ENCODE results near the gene PTH1R. TPM values are rescaled to one million over a fixed set of nuclear protein-coding genes. Genes with fewer than 3 reads are reported as not detected.

The PTH1R gene
- total RNA-seq, 1 experiment from 2014 or later = 0.32 TPM

DNA sequence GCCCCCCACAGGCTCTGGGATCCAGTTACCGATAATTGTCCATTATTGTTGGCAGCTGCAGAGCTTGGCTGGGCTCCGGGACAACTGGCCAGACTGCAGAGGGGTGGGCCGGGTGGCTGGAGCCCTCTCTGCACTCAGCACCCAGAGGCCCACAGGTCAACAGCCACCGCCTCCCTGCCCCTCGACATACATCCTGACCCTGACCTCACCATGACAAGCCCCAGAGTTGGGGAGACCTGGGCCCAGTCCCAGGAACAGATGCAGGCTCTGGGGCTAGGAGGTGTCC lies 22.4 kb downstream of the PTH1R start:
- Histone ChIP-seq H3K4me1 (ENCODE audit: control insufficient read depth in 1 of 2, insufficient read depth in 2 of 2, low read length in 2 of 2) (peaks cover 0 to 11% of the 10 kb centered on the region in 2 experiments; a peak in 2 of 4 replicates), H3K9me2 (ENCODE audit: insufficient read depth) (no peaks in the 10 kb centered on the region), H3K27me3 (ENCODE audit: insufficient read depth, low read length) (no peaks in the 10 kb centered on the region), H4K20me1 (ENCODE audit: insufficient read depth) (no peaks in the 10 kb centered on the region), H3K79me2 (ENCODE audit: insufficient read depth, low read length) (no peaks in the 10 kb centered on the region), H3K4me3 (replicated peaks in 1 of 2; ENCODE audit: low read depth in 1 of 2, low read length in 2 of 2) (no peak overlapping the region), H3K27ac (ENCODE audit: low read depth, low read length) (no peak overlapping the region), H2AFZ (ENCODE audit: low read depth, low read length, poor library complexity, severe bottlenecking) (no peak overlapping the region), H3K4me2 (ENCODE audit: low read length) (no peak overlapping the region), H3K9me3 (ENCODE audit: control insufficient read depth in 1 of 2, insufficient read depth in 1 of 2, low read depth in 1 of 2, low read length in 2 of 2) (no peaks in the 10 kb centered on the region), H3K36me3 (ENCODE audit: control insufficient read depth in 1 of 2, insufficient read depth in 2 of 2, low read length in 2 of 2) (no peaks in the 10 kb centered on the region), H3K9ac (ENCODE audit: low read length) (no peak overlapping the region)
- DNase-seq (ENCODE audit: low read depth, low spot score) = no peak
- CTCF ChIA-PET = no interaction called here
- RAD21 ChIA-PET (ENCODE audit: low non-redundant PET in 1 of 2, low total read pairs in 2 of 2, uncharacterized antibody in 2 of 2, unreplicated experiment in 2 of 2) = no interaction called here
- POLR2A ChIA-PET = no interaction called here
- TF ChIP-seq, protein P1, sequence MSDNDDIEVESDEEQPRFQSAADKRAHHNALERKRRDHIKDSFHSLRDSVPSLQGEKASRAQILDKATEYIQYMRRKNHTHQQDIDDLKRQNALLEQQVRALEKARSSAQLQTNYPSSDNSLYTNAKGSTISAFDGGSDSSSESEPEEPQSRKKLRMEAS (IDR thresholded peaks at IDR 0.05) = no peak
- no peak for TF ChIP-seq POLR2A (IDR thresholded peaks at IDR 0.05; ENCODE audit: borderline replicate concordance, extremely low read depth, insufficient read depth, insufficient read length)
- TF ChIP-seq, protein P2, sequence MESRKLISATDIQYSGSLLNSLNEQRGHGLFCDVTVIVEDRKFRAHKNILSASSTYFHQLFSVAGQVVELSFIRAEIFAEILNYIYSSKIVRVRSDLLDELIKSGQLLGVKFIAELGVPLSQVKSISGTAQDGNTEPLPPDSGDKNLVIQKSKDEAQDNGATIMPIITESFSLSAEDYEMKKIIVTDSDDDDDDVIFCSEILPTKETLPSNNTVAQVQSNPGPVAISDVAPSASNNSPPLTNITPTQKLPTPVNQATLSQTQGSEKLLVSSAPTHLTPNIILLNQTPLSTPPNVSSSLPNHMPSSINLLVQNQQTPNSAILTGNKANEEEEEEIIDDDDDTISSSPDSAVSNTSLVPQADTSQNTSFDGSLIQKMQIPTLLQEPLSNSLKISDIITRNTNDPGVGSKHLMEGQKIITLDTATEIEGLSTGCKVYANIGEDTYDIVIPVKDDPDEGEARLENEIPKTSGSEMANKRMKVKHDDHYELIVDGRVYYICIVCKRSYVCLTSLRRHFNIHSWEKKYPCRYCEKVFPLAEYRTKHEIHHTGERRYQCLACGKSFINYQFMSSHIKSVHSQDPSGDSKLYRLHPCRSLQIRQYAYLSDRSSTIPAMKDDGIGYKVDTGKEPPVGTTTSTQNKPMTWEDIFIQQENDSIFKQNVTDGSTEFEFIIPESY (IDR thresholded peaks at IDR 0.05; ENCODE audit: extremely low read depth, insufficient replicate concordance, low read length) = no peak
- TF ChIP-seq, protein P3, sequence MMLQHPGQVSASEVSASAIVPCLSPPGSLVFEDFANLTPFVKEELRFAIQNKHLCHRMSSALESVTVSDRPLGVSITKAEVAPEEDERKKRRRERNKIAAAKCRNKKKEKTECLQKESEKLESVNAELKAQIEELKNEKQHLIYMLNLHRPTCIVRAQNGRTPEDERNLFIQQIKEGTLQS (IDR thresholded peaks at IDR 0.05) = no peak
- no peak for ATAC-seq
- no TSS peak for BruUV-seq (replicated peaks)
- intact Hi-C loops (cut with micrococcal nuclease) = no loop called here

DNA sequence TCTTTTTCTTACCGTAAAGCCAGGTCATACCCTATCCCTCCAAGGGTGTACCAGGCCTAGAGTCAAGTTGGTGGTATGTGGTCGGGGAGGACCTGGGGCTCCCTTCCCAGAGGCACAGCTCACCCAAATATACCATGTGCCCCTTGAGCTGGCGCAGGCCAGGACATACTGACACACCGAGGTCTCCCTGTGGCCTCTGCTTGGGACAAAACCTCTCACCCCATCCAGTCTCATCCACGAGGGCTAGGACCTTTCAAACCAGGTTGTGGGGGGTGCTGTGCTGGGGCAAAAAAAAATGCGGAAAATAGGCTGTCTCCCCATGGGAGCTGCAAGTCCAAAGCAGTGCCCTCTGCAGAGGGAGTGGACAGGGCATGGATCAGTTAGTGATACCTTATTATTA lies 22.8 kb downstream of the PTH1R start:
- no peaks in the 10 kb centered on the region for H3K9me3 ChIP-seq (ENCODE audit: control insufficient read depth in 1 of 2, insufficient read depth in 1 of 2, low read depth in 1 of 2, low read length in 2 of 2)
- ATAC-seq (no peak), DNase-seq (ENCODE audit: low read depth, low spot score) (no peak)
- no peak overlapping the region for H3K9ac ChIP-seq (ENCODE audit: low read length)
- POLR2A ChIA-PET = no interaction called here
- no peaks in the 10 kb centered on the region for H3K36me3 ChIP-seq (ENCODE audit: control insufficient read depth in 1 of 2, insufficient read depth in 2 of 2, low read length in 2 of 2)
- H3K4me3 ChIP-seq (replicated peaks in 1 of 2; ENCODE audit: low read depth in 1 of 2, low read length in 2 of 2) = no peak overlapping the region
- BruUV-seq (replicated peaks) = no TSS peak
- no peak overlapping the region for H3K4me2 ChIP-seq (ENCODE audit: low read length)
- no peaks in the 10 kb centered on the region for H3K9me2 ChIP-seq (ENCODE audit: insufficient read depth)
- no peaks in the 10 kb centered on the region for H3K27me3 ChIP-seq (ENCODE audit: insufficient read depth, low read length)
- CTCF ChIA-PET = interaction anchor here (1.7 kb wide), 1 partner anchor 9 kb away, joined by 8 read pairs; no protein-coding TSS in a partner anchor
- no peak overlapping the region for H2AFZ ChIP-seq (ENCODE audit: low read depth, low read length, poor library complexity, severe bottlenecking)
- no peaks in the 10 kb centered on the region for H4K20me1 ChIP-seq (ENCODE audit: insufficient read depth)
- H3K4me1 ChIP-seq (ENCODE audit: control insufficient read depth in 1 of 2, insufficient read depth in 2 of 2, low read length in 2 of 2) = peaks cover 0 to 11% of the 10 kb centered on the region in 2 experiments; a peak in 2 of 4 replicates
- no peak overlapping the region for H3K27ac ChIP-seq (ENCODE audit: low read depth, low read length)
- RAD21 ChIA-PET (ENCODE audit: low non-redundant PET in 1 of 2, low total read pairs in 2 of 2, uncharacterized antibody in 2 of 2, unreplicated experiment in 2 of 2) = no interaction called here
- no peaks in the 10 kb centered on the region for H3K79me2 ChIP-seq (ENCODE audit: insufficient read depth, low read length)
- intact Hi-C loops (cut with micrococcal nuclease) = no loop called here
- TF ChIP-seq POLR2A (IDR thresholded peaks at IDR 0.05; ENCODE audit: borderline replicate concordance, extremely low read depth, insufficient read depth, insufficient read length) = no peak
- TF ChIP-seq, protein P1 (IDR thresholded peaks at IDR 0.05) = no peak
- TF ChIP-seq, protein P4, sequence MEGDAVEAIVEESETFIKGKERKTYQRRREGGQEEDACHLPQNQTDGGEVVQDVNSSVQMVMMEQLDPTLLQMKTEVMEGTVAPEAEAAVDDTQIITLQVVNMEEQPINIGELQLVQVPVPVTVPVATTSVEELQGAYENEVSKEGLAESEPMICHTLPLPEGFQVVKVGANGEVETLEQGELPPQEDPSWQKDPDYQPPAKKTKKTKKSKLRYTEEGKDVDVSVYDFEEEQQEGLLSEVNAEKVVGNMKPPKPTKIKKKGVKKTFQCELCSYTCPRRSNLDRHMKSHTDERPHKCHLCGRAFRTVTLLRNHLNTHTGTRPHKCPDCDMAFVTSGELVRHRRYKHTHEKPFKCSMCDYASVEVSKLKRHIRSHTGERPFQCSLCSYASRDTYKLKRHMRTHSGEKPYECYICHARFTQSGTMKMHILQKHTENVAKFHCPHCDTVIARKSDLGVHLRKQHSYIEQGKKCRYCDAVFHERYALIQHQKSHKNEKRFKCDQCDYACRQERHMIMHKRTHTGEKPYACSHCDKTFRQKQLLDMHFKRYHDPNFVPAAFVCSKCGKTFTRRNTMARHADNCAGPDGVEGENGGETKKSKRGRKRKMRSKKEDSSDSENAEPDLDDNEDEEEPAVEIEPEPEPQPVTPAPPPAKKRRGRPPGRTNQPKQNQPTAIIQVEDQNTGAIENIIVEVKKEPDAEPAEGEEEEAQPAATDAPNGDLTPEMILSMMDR (IDR thresholded peaks at IDR 0.05 in 2 of 3, conservative IDR thresholded peaks at IDR 0.05 in 1 of 3; ENCODE audit: borderline replicate concordance in 1 of 3, insufficient read depth in 1 of 3, low read depth in 2 of 3, low read length in 2 of 3) = no peak
- TF ChIP-seq, protein P2 (IDR thresholded peaks at IDR 0.05; ENCODE audit: extremely low read depth, insufficient replicate concordance, low read length) = no peak
- no peak for TF ChIP-seq TCF7L2 (IDR thresholded peaks at IDR 0.05; ENCODE audit: borderline replicate concordance, extremely low read depth, insufficient read depth, insufficient read length)
- no peak for TF ChIP-seq CBX3 (IDR thresholded peaks at IDR 0.05; ENCODE audit: low read depth)
- TF ChIP-seq, protein P3 (IDR thresholded peaks at IDR 0.05) = no peak
- TF ChIP-seq SIN3A (IDR thresholded peaks at IDR 0.05; ENCODE audit: low read depth) = no peak
- TF ChIP-seq JUND (IDR thresholded peaks at IDR 0.05) = no peak
- TF ChIP-seq ELF1 (IDR thresholded peaks at IDR 0.05; ENCODE audit: borderline replicate concordance, low read depth) = no peak
- no peak for TF ChIP-seq EZH2phosphoT487 (IDR thresholded peaks at IDR 0.05; ENCODE audit: borderline replicate concordance)
- no peak for TF ChIP-seq FOSL1 (IDR thresholded peaks at IDR 0.05; ENCODE audit: low read depth)

Measured in HCT116 (cell line).